Activated CD4-positive, alpha-beta T cell treated with anti-CD3 and anti-CD28 coated beads, Interleukin-2, Interleukin-4, amounts not matched to agents 100 ng/mL and 50 ng/mL, durations not matched to agents 16 hours and 8 hours (primary cell): Measurements from ENCODE around the gene OSTN.

Source experiments
- DNase-seq: peaks from one replicate; pipeline ENCODE4 v3.0.0-alpha.2; 2020; ENCODE audit warnings: low spot score

OSTN gene

GRCh38 chr3:191235331-191236314 is 36.6 kb downstream of the OSTN start:
- DNase-seq: peak; percentile 11

- DNase-seq: no peak
These were observed 37.6 kb downstream of the OSTN start for GRCh38 chr3:191236646-191237045.

GRCh38 chr3:191237047-191237882 is 38.2 kb downstream of the OSTN start:
- no peak for DNase-seq

- DNase-seq: no peak
These were observed 39.3 kb downstream of the OSTN start for GRCh38 chr3:191238321-191238817.

GRCh38 chr3:191239407-191240031 is 40.5 kb downstream of the OSTN start:
- DNase-seq: no peak

- no peak for DNase-seq
These were observed 41.4 kb downstream of the OSTN start for GRCh38 chr3:191240486-191240885.

GRCh38 chr3:191244242-191244867 is 45.3 kb downstream of the OSTN start:
- DNase-seq: peak; percentile 6

- peak; percentile 3 for DNase-seq
These were observed 47.0 kb downstream of the OSTN start for GRCh38 chr3:191246034-191246433.

- no peak for DNase-seq
These were observed 47.6 kb downstream of the OSTN start for GRCh38 chr3:191246630-191247029.

- no peak for DNase-seq
These were observed 54.2 kb downstream of the OSTN start for GRCh38 chr3:191253089-191253799.

- DNase-seq: no peak
These were observed 55.2 kb downstream of the OSTN start for GRCh38 chr3:191254098-191254873.

GRCh38 chr3:191255156-191255555 is 56.1 kb downstream of the OSTN start:
- DNase-seq: no peak

GRCh38 chr3:191256405-191256804 is 57.4 kb downstream of the OSTN start:
- no peak for DNase-seq

- DNase-seq: no peak
These were observed 58.2 kb downstream of the OSTN start for GRCh38 chr3:191257286-191257685.

- no peak for DNase-seq
These were observed 60.4 kb downstream of the OSTN start for GRCh38 chr3:191259486-191259885.

- DNase-seq: no peak
These were observed 61.6 kb downstream of the OSTN start for GRCh38 chr3:191260431-191261303.

- DNase-seq: no peak
These were observed 62.2 kb downstream of the OSTN start for GRCh38 chr3:191261304-191261638.

- DNase-seq: no peak
These were observed 63.6 kb downstream of the OSTN start for GRCh38 chr3:191262650-191263049.

GRCh38 chr3:191263365-191263764 is 64.3 kb downstream of the OSTN start:
- no peak for DNase-seq
